Hematopoietic multipotent progenitor cell treated with erythropoietin and hydrocortisone succinate and interleukin-3 and kit ligand, for 15 days (in vitro differentiated cells): ENCODE results near the gene NOL4L.
"Not testable (repeated sequence)": the region's sequence is repeated elsewhere in the genome, so short reads cannot be mapped to it uniquely, and the experiment has no call there.

Source experiments
- DNase-seq: peaks from one replicate; pipeline ENCODE4 v3.0.0-alpha.2; 2015; ENCODE audit warnings: low spot score

NOL4L gene

DNA sequence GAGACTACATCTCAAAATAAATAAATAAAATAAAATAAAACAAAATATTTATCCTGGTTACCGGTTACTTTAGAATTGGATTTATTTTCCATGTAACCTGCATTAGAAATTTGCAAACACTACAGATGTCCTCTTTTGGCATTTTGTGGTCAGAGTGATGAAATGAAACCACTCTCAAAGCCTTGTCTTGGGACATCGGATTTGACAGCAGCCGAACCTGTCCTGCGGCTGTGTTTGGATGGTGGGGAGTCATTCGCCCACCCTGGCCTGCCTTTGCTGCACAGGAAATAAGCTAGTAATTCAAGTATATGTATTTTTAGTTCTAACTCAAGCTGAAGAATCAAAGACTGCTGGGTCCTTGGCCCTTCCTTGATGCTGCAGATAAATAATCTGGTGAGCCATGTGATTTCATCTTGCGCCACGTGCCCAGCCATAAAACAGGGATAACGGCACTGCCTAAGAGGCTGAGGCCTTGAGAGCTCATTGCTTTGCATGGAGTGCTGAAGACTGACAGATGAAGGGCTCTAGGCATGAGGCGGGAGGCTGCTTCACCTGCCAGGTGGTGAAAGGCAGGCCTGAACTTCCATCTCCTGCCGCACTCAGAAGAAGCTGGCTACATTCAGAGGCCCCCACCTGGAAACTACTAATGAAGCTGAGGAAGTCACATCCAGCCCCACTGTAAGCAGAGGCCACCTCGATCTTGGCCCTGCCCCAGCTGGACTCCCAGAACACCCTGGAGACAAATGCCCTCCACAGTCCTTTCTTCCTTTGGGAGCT lies 76.9 kb downstream of the NOL4L start:
- no peak for DNase-seq

GRCh38 chr20:32506721-32507120 lies 78.4 kb downstream of the NOL4L start:
- DNase-seq: no peak

DNA sequence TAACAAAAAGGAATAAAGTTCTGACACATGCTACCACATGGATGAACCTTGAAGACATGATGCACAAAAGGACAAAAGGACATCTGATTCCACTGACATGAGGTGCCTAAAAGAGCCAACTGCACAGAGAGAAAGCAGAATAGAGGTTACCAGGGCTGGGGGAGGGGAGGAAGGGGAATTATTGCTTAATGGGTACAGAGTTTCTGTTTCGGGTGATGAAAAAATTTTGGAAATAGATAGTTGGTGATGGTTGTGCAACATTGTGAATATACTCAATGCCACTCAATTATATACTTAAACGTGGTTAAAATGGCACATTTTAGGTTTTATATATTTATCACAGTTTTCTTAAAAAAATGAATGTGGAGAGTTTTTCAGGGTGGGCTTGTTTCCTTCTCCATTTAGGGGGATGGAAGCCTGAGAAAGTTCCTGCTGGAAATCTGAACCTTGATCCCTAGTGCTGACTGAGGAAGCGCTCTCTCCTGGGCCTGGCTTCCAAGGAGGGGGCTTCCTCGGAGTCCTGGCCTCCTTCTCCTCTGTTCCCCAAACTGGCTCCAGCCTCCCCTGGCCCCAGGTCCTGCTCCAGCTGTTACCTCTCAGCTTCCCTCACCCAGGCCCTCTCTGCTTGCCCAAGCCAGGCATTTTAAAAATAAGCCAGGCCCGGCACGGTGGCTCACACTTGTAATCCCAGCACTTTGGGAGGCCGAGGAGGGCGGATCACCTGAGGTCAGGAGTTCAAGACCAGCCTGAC lies 79.2 kb downstream of the NOL4L start:
- DNase-seq: no peak

GRCh38 chr20:32501709-32502108 lies 83.4 kb downstream of the NOL4L start:
- DNase-seq: no peak

DNA sequence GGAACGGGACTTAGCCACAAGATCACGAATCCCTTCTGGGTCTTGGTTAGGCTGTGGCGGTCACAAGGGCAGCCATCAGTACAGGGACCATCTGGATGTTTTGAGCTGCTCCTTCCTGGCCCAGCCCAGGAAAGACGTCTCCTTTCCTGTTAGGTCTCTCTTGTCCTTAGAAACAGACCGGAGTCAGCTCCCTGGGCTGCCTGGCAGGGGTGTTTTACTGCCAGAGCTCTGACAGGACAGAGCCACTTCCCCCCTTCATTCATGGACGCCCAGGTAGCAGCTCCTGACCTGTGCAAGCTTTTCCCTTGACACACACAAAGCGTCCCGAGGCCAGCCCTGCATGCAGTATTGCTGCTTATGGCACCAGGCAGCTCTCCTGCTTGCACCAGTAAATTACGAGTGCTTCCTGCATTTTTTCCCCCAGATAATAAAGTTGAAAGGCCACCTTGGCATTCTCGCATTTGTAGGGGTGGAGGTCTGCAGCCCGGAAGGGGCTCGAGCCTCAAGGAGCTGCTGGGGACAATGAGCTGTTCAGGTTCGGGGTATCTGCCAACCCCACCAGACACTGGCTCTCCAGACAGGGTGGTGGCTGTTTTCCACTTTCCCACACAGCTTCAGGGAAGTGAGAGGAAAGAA lies 87.4 kb downstream of the NOL4L start:
- DNase-seq: no peak

DNA sequence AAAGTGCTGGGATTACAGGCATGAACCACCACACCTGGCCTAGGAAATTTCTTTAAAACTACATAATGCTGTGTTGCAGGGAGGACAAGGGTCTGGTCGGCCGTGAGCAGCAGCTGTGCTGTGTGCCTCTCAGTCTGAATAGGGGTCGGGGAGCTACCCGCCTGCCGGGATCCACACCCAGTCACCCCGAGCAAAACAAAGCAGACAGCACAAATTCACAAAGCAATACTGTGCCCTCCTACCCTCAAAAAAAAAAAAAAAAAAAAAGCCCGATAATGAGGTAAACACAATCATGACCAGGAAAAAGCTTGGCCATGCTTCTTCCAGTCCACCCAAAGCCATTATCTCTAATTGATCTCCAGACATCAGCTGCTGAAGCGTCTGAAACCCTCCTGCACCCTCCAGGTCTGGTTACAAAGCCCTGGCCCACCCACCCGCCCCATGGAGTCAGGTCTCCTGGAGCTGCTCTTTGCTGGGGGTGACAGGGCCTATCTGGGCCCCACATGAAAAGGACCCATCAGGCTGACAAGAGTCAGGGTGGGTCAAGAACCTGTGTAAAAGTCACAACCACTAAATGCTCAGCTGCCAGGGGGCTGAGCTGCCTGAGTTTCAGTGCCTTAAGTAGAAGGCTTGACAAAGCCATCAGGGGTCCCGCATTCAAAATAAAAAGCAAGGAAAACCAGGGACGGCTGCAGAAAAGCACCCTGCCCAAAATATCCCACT lies 88.2 kb downstream of the NOL4L start:
- DNase-seq: no peak

- no peak for DNase-seq
These were observed 89.2 kb downstream of the NOL4L start for GRCh38 chr20:32495949-32496348.

DNA sequence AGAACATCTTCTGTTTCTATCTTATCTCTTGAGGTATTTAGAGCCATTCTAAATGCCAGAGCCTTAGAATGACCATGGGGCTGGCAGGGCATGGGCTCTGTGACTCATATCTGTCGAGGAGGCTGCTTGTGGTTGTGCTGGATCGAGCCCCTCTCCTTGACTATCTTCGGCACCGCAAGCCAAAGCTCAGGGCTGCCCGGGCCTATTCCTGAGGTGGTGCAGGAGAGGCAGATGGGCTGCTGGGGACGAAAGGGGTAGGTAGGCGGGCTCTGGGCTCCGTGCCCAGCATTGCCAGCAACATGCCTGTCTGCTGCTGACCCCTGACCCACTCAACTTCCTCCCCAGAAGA lies 89.9 kb downstream of the NOL4L start:
- no peak for DNase-seq

- DNase-seq: no peak
These were observed 90.5 kb downstream of the NOL4L start for GRCh38 chr20:32494483-32495216.

GRCh38 chr20:32493356-32493755 lies 91.8 kb downstream of the NOL4L start:
- no peak for DNase-seq

- not testable (repeated sequence) for DNase-seq
These were observed 93.4 kb downstream of the NOL4L start for GRCh38 chr20:32491764-32492151.

GRCh38 chr20:32490942-32491763 lies 94.0 kb downstream of the NOL4L start:
- DNase-seq: no peak

GRCh38 chr20:32488066-32488838 lies 96.9 kb downstream of the NOL4L start:
- DNase-seq: no peak

- no peak for DNase-seq
These were observed 97.8 kb downstream of the NOL4L start for GRCh38 chr20:32487381-32487780.

GRCh38 chr20:32485770-32486478 lies 99.2 kb downstream of the NOL4L start:
- DNase-seq: no peak

DNA sequence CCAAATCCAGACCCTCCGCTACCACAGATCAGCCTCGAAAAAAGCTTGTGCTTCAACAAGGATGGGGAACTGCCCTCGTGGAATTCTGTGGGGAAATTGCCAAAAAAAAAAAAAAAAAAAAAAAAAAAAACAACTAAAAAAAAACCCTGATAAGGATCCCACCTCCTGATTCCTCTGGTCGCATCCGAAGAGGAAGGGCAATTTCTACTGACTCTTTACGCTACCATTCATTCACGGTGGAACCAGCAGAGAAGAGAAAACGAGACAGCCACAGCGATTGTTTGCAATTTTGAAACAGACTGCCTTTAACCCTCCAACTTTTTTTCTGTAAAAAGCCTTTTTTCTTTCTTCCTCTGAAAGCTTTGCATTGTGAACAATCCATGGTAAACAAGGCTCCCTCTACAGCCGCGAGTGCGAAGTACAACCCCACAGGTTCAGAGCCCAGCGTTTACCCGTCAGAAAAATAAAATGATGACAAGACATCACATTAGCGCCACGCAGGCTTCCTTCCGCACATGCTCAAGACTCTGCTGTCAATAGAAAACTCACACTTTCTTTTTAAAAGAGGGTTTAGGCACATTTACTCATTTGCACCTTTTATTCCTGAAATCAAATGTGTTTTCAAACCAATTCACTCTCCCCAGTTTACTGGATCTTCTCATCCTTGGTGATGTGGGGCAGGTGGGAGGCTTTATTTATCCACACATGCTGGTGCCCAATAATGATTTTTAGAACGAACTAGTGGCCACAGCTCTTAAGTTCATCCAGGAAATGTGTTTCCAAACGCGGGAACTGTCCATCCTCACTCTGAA lies 100.0 kb downstream of the NOL4L start:
- DNase-seq: peak; percentile 72

DNA sequence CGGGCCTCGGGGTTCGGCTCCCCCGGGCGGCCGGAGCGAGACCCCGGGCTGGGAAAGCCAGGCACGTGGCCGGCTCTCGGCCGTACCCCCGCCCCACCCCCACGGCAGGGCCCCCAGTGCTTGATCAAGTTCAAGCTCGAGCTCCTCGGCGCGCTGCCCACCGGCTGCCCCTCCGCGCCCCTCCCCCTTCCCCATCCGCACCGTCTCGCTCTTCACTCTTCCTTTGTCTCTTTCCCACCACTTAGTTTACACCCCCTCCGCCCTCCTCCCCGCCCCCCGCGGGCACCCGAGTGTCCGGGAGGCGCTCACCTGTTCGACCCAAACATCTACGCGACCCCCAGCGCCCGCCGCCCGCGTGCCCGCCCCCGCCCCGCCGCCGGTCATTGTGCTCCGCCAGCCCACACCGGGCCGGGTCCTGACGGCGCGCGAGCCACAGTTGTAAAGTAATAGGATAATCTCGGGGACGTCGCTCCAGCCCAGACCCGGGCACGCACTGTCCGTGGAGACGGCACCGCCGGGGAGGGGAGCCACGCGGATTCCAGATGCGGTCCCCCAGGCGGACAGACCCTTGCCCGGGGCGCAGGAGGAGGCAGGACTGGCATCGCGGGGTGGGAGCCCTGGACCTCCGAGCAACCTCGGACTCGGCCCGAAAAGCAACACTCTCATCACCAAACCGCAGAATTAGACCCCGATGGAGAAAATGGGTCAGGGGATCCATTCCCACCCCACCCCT lies 100.7 kb downstream of the NOL4L start:
- no peak for DNase-seq
